PC-3 (cell line): Measurements from ENCODE around the gene FIBCD1. TPM values are rescaled to one million over a fixed set of nuclear protein-coding genes. Genes with fewer than 3 reads are reported as not detected.

Source experiments
- ATAC-seq: fragments of 200-7000 bp; cut with Tn5 transposase; 2 replicates; pipeline ENCODE4 v1.9.1; 2020; ENCODE audit warnings: mild to moderate bottlenecking, moderate library complexity
- BruUV-seq: library from RNA; stranded (reverse); fragments of 400-500 nt; replicated peaks from 2 replicates; lab custom pipeline; 2021; lab: Mats Ljungman, UMichigan
- CTCF ChIA-PET: fragments of 300-600 bp; sonication (Branson Sonifier 250); formaldehyde crosslinking; loops from one replicate; lab custom pipeline; 2022; ENCODE audit warnings: antibody characterized with exemption; lab: Charles Lee
- POLR2A ChIA-PET: fragments of 300-600 bp; sonication (Branson Sonifier 250); formaldehyde crosslinking; loops from one replicate; lab custom pipeline; 2022; ENCODE audit warnings: antibody characterized with exemption; ENCODE audit not compliant: unreplicated experiment; lab: Charles Lee
- DNase-seq: peaks from one replicate; pipeline ENCODE4 v3.0.0-alpha.2; 2015
- H2AFZ ChIP-seq: fragments of 300-600 bp; sonication (generic); 2 replicates; pipeline ENCODE4 v1.6.0; 2016; ENCODE audit warnings: antibody characterized with exemption, low read length
- H3F3A ChIP-seq: fragments of 300-600 bp; sonication (generic); one replicate; pipeline ENCODE4 v1.6.0; 2017; ENCODE audit warnings: antibody characterized with exemption, low read length, control low read depth, mild to moderate bottlenecking; ENCODE audit not compliant: unreplicated experiment
- H3K27ac ChIP-seq: fragments of 300-600 bp; sonication (generic); 2 replicates; pipeline ENCODE4 v1.5.1; 2016; ENCODE audit warnings: mild to moderate bottlenecking, low read length
- H3K27me3 ChIP-seq: fragments of 300-600 bp; sonication (generic); 2 replicates; pipeline ENCODE4 v1.6.1; 2016; ENCODE audit warnings: low read length, mixed read lengths
- H3K36me3 ChIP-seq: fragments of 300-600 bp; sonication (generic); 2 replicates; pipeline ENCODE4 v1.6.1; 2016; ENCODE audit warnings: low read depth, mixed run types, low read length, mixed read lengths
- H3K4me1 ChIP-seq: fragments of 300-600 bp; sonication (generic); 2 replicates; pipeline ENCODE4 v1.5.1; 2016; ENCODE audit warnings: low read length; ENCODE audit not compliant: insufficient read depth
- H3K4me2 ChIP-seq: fragments of 300-600 bp; sonication (generic); 2 replicates; pipeline ENCODE4 v1.6.0; 2016; ENCODE audit warnings: low read length
- H3K4me3 ChIP-seq: fragments of 300-600 bp; sonication (generic); 2 replicates; pipeline ENCODE4 v1.5.1; 2016; ENCODE audit warnings: mild to moderate bottlenecking, low read length, mixed read lengths
- H3K79me2 ChIP-seq: fragments of 300-600 bp; sonication (generic); 2 replicates; pipeline ENCODE4 v1.6.1; 2017; ENCODE audit warnings: low read length, mixed read lengths
- H3K9ac ChIP-seq: fragments of 300-600 bp; sonication (generic); 2 replicates; pipeline ENCODE4 v1.6.0; 2016; ENCODE audit warnings: mild to moderate bottlenecking, low read length
- H3K9me2 ChIP-seq: fragments of 300-600 bp; sonication (generic); replicated peaks from 2 replicates; pipeline ENCODE4 v1.6.1; 2016; ENCODE audit warnings: mixed run types, low read length, mixed read lengths
- H3K9me3 ChIP-seq: fragments of 300-600 bp; sonication (generic); 2 replicates; pipeline ENCODE4 v1.6.1; 2016; ENCODE audit warnings: low read length, mixed read lengths
- H4K20me1 ChIP-seq: fragments of 300-600 bp; sonication (generic); 2 replicates; pipeline ENCODE4 v1.6.1; 2016; ENCODE audit warnings: low read length, mixed read lengths
- EZH2 ChIP-seq: fragments of 300-600 bp; sonication (generic); IDR thresholded peaks from one replicate; pipeline ENCODE4 v1.6.1; 2017; ENCODE audit warnings: antibody characterized with exemption, mild to moderate bottlenecking, low read length; ENCODE audit not compliant: unreplicated experiment
- EZH2phosphoT487 ChIP-seq: fragments of 300-600 bp; sonication (generic); IDR thresholded peaks from 2 replicates; pipeline ENCODE4 v1.6.1; 2018; ENCODE audit warnings: mild to moderate bottlenecking, antibody characterized with exemption, low read length, borderline replicate concordance
- intact Hi-C: fragments of 100-400 bp; cut with micrococcal nuclease; formaldehyde crosslinking; loops from 2 replicates; pipeline ENCODE4 v1.9.0; 2023
- total RNA-seq: library from RNA; depleted of rRNA; stranded (reverse); fragments of >200 nt; gene quantifications from 2 replicates; pipeline ENCODE4 v1.2.3, GENCODE V29; 2014
- TF ChIP-seq, protein P1 (sequence below): fragments of 300-600 bp; sonication (generic); conservative IDR thresholded peaks from 2 replicates; pipeline ENCODE4 v1.5.1; 2017; ENCODE audit warnings: antibody characterized with exemption, low read depth, mild to moderate bottlenecking, low read length

Gene FIBCD1
- total RNA-seq, 1 experiment from 2014 or later: 8.9 TPM

DNA sequence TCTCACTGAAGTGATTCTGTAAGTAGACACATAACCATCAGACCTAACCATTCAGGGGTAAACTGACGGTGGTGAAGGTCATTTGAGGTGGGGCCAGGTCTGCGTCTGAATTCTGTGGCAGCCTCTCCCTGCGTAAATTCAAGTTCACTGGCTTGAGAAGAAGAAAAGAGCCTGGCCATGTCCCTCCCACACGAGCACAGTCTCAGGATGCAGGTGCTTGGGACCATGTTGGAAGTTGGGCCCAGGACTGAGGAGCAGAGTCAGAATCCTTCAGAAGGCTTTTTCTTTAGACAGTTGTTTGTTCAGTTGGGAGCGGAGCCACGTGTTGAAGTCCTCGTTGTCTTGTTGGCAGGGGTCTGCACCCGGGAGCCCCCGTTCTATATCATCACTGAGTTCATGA, 66.5 kb downstream of the FIBCD1 start:
- no peak overlapping the region for H2AFZ ChIP-seq
- H3K9ac ChIP-seq: no peak overlapping the region
- no peak for DNase-seq
- H3F3A ChIP-seq: no peaks in the 10 kb centered on the region
- H3K27me3 ChIP-seq: no peaks in the 10 kb centered on the region
- no peak overlapping the region for H3K27ac ChIP-seq
- intact Hi-C loops: no loop called here
- H3K36me3 ChIP-seq: peaks cover 5% of the 10 kb centered on the region; the same call in 1 of the 2 replicates
- H3K4me1 ChIP-seq: no peaks in the 10 kb centered on the region
- H3K79me2 ChIP-seq: peaks cover 1% of the 10 kb centered on the region; the same call in 1 of the 2 replicates
- H3K9me2 ChIP-seq: no peaks in the 10 kb centered on the region
- no TSS peak for BruUV-seq
- no peaks in the 10 kb centered on the region for H4K20me1 ChIP-seq
- no peak for ATAC-seq
- no peak for TF ChIP-seq EZH2
- TF ChIP-seq EZH2phosphoT487: no peak
- TF ChIP-seq, protein P1, sequence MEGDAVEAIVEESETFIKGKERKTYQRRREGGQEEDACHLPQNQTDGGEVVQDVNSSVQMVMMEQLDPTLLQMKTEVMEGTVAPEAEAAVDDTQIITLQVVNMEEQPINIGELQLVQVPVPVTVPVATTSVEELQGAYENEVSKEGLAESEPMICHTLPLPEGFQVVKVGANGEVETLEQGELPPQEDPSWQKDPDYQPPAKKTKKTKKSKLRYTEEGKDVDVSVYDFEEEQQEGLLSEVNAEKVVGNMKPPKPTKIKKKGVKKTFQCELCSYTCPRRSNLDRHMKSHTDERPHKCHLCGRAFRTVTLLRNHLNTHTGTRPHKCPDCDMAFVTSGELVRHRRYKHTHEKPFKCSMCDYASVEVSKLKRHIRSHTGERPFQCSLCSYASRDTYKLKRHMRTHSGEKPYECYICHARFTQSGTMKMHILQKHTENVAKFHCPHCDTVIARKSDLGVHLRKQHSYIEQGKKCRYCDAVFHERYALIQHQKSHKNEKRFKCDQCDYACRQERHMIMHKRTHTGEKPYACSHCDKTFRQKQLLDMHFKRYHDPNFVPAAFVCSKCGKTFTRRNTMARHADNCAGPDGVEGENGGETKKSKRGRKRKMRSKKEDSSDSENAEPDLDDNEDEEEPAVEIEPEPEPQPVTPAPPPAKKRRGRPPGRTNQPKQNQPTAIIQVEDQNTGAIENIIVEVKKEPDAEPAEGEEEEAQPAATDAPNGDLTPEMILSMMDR: no peak
- no peaks in the 10 kb centered on the region for H3K9me3 ChIP-seq
- ChIA-PET POLR2A (no interaction called here), CTCF (no interaction called here)
- H3K4me2 ChIP-seq: no peak overlapping the region
- no peak overlapping the region for H3K4me3 ChIP-seq

DNA sequence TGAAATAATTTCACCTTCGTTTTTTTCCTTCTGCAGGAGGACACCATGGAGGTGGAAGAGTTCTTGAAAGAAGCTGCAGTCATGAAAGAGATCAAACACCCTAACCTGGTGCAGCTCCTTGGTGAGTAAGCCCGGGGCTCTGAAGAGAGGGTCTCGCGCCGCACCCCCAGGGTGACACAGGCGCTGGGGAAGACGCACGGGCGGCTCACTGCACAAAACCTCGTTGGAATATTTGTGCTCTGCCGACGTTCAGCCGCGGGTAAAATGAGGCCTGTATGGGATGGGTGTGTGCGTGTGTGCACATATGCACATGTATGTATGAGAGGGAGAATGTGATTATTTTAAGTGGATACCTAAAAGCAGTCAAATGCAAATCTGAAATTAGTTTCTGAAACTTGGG, 67.0 kb downstream of the FIBCD1 start:
- DNase-seq (no peak), ATAC-seq (no peak)
- no peak overlapping the region for H2AFZ ChIP-seq
- H3K4me3 ChIP-seq: no peak overlapping the region
- no peak overlapping the region for H3K9ac ChIP-seq
- TF ChIP-seq, protein P1: no peak
- TF ChIP-seq EZH2phosphoT487 (no peak), EZH2 (no peak)
- no peak overlapping the region for H3K4me2 ChIP-seq
- CTCF ChIA-PET: no interaction called here
- intact Hi-C loops: no loop called here
- no peaks in the 10 kb centered on the region for H3K9me3 ChIP-seq
- no peaks in the 10 kb centered on the region for H3K27me3 ChIP-seq
- no TSS peak for BruUV-seq
- no peaks in the 10 kb centered on the region for H4K20me1 ChIP-seq
- peaks cover 5% of the 10 kb centered on the region; the same call in 1 of the 2 replicates for H3K79me2 ChIP-seq
- H3K36me3 ChIP-seq: peaks cover 5% of the 10 kb centered on the region; the same call in 1 of the 2 replicates
- H3K9me2 ChIP-seq: no peaks in the 10 kb centered on the region
- H3F3A ChIP-seq: no peaks in the 10 kb centered on the region
- H3K4me1 ChIP-seq: no peaks in the 10 kb centered on the region
- POLR2A ChIA-PET: no interaction called here
- no peak overlapping the region for H3K27ac ChIP-seq

DNA sequence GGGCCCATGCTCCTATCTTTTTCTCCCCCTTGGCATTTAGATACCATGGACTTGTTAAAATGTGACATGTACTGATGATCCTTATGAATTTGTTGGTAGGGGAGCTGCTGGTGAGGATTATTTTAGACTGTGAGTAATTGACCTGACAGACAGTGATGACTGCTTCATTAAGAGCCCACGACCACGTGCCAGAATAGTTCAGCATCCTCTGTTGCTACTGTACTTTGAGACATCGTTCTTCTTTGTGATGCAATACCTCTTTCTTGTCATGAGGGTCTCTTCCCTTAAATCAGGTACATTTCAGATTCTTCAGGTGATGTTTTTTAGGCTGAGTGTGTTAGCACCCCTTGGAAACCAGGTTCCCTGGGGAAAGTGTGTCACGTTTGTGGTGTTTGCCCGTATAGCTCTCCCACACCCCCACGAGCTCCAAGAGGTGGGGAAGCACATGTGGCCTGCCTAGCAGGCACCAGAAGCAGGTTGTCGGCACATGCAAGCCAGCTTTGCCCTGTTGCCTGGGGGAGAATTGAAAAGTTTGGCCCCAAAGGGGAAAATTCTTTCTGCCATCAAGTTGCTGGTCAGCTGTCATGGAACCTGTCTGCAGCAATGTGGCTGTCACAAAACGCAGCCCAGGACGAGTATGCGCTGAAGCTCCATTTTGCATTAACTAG, 67.5 kb downstream of the FIBCD1 start:
- ChIA-PET CTCF (no interaction called here), POLR2A (no interaction called here)
- ATAC-seq: no peak
- DNase-seq: no peak
- TF ChIP-seq, protein P1: no peak
- no peak for TF ChIP-seq EZH2
- no peak for TF ChIP-seq EZH2phosphoT487
- intact Hi-C loops: no loop called here
- peaks cover 5% of the 10 kb centered on the region; the same call in 1 of the 2 replicates for H3K36me3 ChIP-seq
- H4K20me1 ChIP-seq: no peaks in the 10 kb centered on the region
- H3F3A ChIP-seq: no peaks in the 10 kb centered on the region
- no TSS peak for BruUV-seq
- H2AFZ ChIP-seq: no peak overlapping the region
- no peak overlapping the region for H3K9ac ChIP-seq
- H3K27ac ChIP-seq: no peak overlapping the region
- H3K4me2 ChIP-seq: no peak overlapping the region
- no peak overlapping the region for H3K4me3 ChIP-seq
- no peaks in the 10 kb centered on the region for H3K4me1 ChIP-seq
- H3K79me2 ChIP-seq: peaks cover 8% of the 10 kb centered on the region; the same call in 1 of the 2 replicates
- no peaks in the 10 kb centered on the region for H3K9me3 ChIP-seq
- H3K9me2 ChIP-seq: no peaks in the 10 kb centered on the region
- H3K27me3 ChIP-seq: no peaks in the 10 kb centered on the region
